Osteocyte (in vitro differentiated cells): ENCODE measurements around the gene USP20. TPM values are rescaled to one million over a fixed set of nuclear protein-coding genes. Genes with fewer than 3 reads are reported as not detected.

Experiments
- DNase-seq: peaks from one replicate; pipeline ENCODE4 v3.0.0; 2021; ENCODE audit warnings: mixed read lengths; ENCODE audit not compliant: unreplicated experiment; ENCODE audit errors: extremely low spot score
- H3K27ac Mint-ChIP-seq: one replicate; pipeline ENCODE4 v1.8.0; 2021; ENCODE audit warnings: mild to moderate bottlenecking, mixed read lengths; ENCODE audit not compliant: unreplicated experiment
- H3K27me3 Mint-ChIP-seq: one replicate; pipeline ENCODE4 v1.8.0; 2021; ENCODE audit warnings: mixed read lengths; ENCODE audit not compliant: unreplicated experiment
- H3K36me3 Mint-ChIP-seq: one replicate; pipeline ENCODE4 v1.8.0; 2021; ENCODE audit warnings: mixed read lengths; ENCODE audit not compliant: unreplicated experiment
- H3K4me1 Mint-ChIP-seq: one replicate; pipeline ENCODE4 v1.8.0; 2021; ENCODE audit warnings: mixed read lengths; ENCODE audit not compliant: unreplicated experiment
- H3K4me3 Mint-ChIP-seq: one replicate; pipeline ENCODE4 v1.8.0; 2021; ENCODE audit warnings: mild to moderate bottlenecking, moderate library complexity, mixed read lengths; ENCODE audit not compliant: unreplicated experiment
- H3K9me3 Mint-ChIP-seq: one replicate; pipeline ENCODE4 v1.8.0; 2021; ENCODE audit warnings: mixed read lengths; ENCODE audit not compliant: unreplicated experiment
- total RNA-seq: library from RNA; stranded (reverse); gene quantifications from 2 replicates; pipeline ENCODE4 v1.2.1, GENCODE V29; 2021
- TF ChIP-seq, protein P1 (sequence below): fragments of 200-600 bp; sonication (generic); IDR thresholded peaks from 2 replicates; pipeline ENCODE4 v1.5.0; 2021; ENCODE audit warnings: antibody characterized with exemption, mild to moderate bottlenecking, moderate library complexity

Gene USP20
- total RNA-seq, 1 donor from 2014 or later: 32.6 TPM

DNA sequence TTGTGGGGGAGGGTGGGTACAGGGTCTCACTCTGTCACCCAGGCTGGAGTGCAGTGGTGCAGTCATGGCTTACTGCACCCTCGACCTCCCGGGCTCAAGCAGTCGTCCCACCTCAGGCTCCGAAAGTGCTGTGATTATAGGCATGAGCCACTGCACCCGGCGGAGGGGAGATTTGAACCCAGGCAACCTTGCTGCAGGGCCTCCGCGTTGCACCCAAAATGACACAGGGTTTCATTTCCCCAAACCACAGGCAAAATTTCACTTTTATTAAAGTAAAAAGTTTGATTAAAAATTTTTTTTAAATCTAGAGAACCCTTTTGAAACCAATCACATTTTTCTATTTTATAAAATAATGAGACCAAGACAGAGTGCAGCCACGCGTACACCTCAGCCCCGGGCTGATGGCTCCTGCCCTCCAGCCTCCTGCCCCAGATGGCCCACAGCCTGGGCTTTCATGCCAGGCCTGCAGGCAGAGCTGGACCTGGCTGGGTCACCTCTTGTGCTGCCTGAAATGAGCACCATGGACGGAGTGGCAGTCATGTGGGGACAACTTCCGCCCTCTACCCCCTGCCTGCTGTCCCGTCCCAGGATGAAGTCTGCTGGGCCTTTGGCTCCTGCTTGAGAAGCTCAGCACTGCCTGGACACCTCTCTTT, 30.5 kb downstream of the USP20 start:
- H3K9me3 Mint-ChIP-seq: no peaks in the 10 kb centered on the region
- DNase-seq: no peak
- TF ChIP-seq, protein P1, sequence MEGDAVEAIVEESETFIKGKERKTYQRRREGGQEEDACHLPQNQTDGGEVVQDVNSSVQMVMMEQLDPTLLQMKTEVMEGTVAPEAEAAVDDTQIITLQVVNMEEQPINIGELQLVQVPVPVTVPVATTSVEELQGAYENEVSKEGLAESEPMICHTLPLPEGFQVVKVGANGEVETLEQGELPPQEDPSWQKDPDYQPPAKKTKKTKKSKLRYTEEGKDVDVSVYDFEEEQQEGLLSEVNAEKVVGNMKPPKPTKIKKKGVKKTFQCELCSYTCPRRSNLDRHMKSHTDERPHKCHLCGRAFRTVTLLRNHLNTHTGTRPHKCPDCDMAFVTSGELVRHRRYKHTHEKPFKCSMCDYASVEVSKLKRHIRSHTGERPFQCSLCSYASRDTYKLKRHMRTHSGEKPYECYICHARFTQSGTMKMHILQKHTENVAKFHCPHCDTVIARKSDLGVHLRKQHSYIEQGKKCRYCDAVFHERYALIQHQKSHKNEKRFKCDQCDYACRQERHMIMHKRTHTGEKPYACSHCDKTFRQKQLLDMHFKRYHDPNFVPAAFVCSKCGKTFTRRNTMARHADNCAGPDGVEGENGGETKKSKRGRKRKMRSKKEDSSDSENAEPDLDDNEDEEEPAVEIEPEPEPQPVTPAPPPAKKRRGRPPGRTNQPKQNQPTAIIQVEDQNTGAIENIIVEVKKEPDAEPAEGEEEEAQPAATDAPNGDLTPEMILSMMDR: no peak
- H3K36me3 Mint-ChIP-seq: peaks cover 29% of the 10 kb centered on the region
- no peaks in the 10 kb centered on the region for H3K27me3 Mint-ChIP-seq
- peaks cover 3% of the 10 kb centered on the region for H3K4me1 Mint-ChIP-seq
- H3K27ac Mint-ChIP-seq: no peak overlapping the region
- no peak overlapping the region for H3K4me3 Mint-ChIP-seq

DNA sequence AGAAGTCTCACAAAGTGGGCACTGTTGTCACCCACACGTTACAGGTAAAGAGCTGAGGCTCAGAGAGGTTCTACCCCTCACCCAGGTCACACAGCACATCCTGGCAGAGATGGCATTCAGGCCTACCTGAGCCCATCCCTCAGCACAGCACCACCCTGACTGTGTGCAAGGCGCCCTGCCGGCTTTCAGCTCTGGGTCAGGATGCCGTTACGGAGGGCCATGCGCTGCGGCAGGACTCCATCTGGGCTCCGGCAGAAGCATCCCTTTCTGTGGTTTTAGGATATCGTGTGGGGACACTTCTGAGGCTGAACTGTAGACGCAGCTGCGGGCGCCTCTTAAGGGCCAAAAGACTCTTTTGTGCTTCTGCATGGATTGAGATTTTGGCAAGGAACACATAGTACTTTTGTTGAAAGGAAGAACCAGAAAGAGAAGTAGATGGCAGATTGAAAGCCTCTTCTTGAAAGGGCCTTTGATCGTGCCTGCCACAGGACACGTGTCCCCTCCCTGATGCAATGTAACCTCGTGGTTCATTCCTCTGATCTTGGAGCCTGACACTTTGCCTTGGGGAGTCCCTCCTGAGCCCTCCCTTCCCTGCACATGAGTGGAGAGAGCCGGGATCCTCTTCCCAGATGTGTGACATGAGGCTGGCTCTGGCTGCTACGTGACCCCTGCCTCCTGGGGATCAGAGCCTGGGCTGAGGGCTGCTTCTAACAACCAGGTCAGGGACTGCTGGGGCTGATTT, 31.3 kb downstream of the USP20 start:
- DNase-seq: no peak
- TF ChIP-seq, protein P1: no peak
- Mint-ChIP-seq H3K4me3 (no peak overlapping the region), H3K27me3 (no peaks in the 10 kb centered on the region), H3K4me1 (peaks cover 3% of the 10 kb centered on the region), H3K9me3 (no peaks in the 10 kb centered on the region), H3K36me3 (peaks cover 23% of the 10 kb centered on the region), H3K27ac (no peak overlapping the region)

DNA sequence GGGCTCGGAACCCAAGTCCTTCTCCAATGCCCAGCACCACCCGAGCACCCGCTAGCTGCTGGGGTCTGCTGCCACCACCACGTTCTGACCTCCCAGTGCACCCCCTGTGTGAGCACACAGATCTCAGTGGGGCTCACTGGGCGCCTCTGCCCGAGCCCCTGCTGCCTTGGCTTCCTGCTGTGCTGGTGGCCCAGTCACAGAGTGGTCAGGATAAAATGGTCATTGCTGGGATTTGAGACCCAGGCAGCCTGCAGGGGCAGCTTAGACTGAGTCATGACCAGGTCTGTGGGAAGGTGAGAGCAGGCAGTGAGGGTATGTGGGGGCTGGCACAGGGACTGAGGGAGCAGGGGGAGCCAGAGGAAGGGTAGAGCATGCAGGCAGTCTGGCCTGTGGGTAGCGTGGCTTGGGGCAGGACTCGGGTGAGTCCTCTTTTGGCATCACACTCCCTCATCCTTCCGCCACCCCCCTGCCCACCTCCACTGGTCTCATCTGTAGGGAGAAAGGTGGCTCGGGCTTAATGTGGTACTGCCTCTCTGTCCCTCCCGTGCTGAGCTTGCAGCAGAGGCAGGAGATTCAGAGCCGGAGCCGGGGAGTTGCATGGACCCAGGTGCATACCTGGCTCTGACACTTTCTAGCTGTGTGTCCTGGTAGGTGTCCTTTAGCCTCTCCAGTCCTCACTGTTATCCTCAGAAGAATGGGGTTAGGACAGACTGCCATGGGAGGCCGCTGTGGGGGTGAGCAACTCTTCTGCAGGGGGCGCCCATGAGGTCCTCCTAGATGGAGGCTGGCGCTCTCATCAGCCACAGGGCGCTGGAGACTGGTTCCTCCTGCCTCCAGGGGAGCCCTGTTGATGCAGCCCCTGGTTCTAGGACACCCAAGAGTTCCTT, 32.1 kb downstream of the USP20 start:
- H3K27ac Mint-ChIP-seq: no peak overlapping the region
- TF ChIP-seq, protein P1: no peak
- H3K27me3 Mint-ChIP-seq: no peaks in the 10 kb centered on the region
- peaks cover 18% of the 10 kb centered on the region for H3K36me3 Mint-ChIP-seq
- no peak overlapping the region for H3K4me3 Mint-ChIP-seq
- peaks cover 3% of the 10 kb centered on the region for H3K4me1 Mint-ChIP-seq
- no peak for DNase-seq
- no peaks in the 10 kb centered on the region for H3K9me3 Mint-ChIP-seq

DNA sequence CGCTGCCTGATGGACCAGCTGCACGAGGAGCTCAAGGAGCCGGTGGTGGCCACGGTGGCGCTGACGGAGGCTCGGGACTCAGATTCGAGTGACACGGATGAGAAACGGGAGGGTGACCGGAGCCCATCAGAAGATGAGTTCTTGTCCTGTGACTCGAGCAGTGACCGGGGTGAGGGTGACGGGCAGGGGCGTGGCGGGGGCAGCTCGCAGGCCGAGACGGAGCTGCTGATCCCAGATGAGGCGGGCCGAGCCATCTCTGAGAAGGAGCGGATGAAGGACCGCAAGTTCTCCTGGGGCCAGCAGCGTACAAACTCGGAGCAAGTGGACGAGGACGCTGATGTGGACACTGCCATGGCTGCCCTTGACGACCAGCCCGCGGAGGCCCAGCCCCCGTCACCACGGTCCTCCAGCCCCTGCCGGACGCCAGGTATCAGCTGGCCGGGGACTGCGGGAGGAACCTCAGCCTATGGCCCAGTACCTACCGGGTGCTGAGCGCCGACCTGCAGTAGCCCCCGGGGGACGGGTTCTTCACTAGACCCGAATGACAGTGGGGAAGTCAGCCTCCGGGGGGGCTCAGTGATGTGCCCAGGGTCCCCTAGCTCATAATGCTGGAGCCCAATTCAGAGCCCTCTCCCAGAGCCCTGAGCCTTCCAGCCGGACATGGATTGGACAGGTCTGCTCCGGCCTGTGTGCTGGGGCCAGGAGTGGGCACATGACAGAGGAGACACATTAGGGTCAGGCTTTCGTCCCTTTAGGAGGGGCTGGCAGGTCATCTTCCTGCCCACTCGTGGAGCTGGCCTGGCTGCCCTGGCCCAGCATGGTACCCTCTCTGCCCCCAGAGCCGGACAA, 33.0 kb downstream of the USP20 start:
- peaks cover 18% of the 10 kb centered on the region for H3K36me3 Mint-ChIP-seq
- H3K4me3 Mint-ChIP-seq: no peak overlapping the region
- H3K27me3 Mint-ChIP-seq: no peaks in the 10 kb centered on the region
- H3K4me1 Mint-ChIP-seq: no peaks in the 10 kb centered on the region
- TF ChIP-seq, protein P1: no peak
- no peaks in the 10 kb centered on the region for H3K9me3 Mint-ChIP-seq
- no peak overlapping the region for H3K27ac Mint-ChIP-seq
- DNase-seq: no peak
